ENCODE data around the gene MRPL23. TPM values are rescaled to one million over a fixed set of nuclear protein-coding genes. Genes with fewer than 3 reads are reported as not detected.

Gene MRPL23
- polyA plus RNA-seq, 1 donor (not counting 4 experiments of a cell fraction or from before 2014, with no cell fraction given): 68.2 TPM

DNA sequence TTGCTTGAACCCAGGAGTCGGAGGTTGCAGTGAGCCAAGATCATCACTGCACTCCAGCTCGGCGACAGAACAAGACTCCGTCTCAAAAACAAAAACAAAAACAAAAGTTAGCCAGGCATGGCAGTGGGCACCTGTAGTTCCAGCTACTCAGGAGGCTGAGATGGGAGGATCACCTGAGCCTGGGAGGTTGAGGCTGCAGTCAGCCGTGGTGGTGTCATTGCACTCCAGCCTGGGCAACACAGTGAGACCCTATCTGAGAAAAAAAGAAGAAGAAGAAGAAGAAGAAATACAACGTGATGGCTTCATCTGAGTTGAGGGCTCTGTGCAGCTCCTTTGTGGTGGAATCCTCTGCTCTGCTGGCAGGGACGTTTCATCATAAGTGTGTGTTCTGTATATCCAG, 37.6 kb upstream of the MRPL23 start:
- no peaks in the 10 kb centered on the region for H4K20me1 ChIP-seq (ENCODE audit: control insufficient read depth, extremely low read depth, insufficient read depth, low read length)
- no peak overlapping the region for H3K4me2 ChIP-seq (ENCODE audit: control insufficient read depth, extremely low read depth, insufficient read depth, low read depth, low read length)
- H3K79me2 ChIP-seq (ENCODE audit: control insufficient read depth, insufficient read depth, low read length): no peaks in the 10 kb centered on the region
- H3K4me3 ChIP-seq (ENCODE audit: control insufficient read depth in 2 of 3, extremely low read depth in 1 of 3, insufficient read depth in 2 of 3, low read depth in 1 of 3, low read length in 3 of 3): no peak overlapping the region
- peaks cover 6% of the 10 kb centered on the region for H3K27me3 ChIP-seq (ENCODE audit: control insufficient read depth, extremely low read depth, insufficient read depth, low read length)
- FAIRE-seq (no peak), DNase-seq (ENCODE audit: low read depth, low spot score) (no peak)
- H3K4me1 ChIP-seq (ENCODE audit: control insufficient read depth, extremely low read depth, insufficient read depth, low read length): no peaks in the 10 kb centered on the region
- dilution Hi-C loops (cut with MboI; ENCODE audit: extremely low pct_ligation_motif_present, low sequenced_read_pairs): no loop called here
- no peak overlapping the region for H3K9ac ChIP-seq (ENCODE audit: control insufficient read depth, extremely low read depth, insufficient read depth, low read length)
- no peaks in the 10 kb centered on the region for H3K9me3 ChIP-seq (ENCODE audit: control insufficient read depth, low read depth, low read length)
- no peaks in the 10 kb centered on the region for H3K9me1 ChIP-seq (ENCODE audit: control insufficient read depth, extremely low read depth, insufficient read depth, low read length)
- H3K36me3 ChIP-seq (ENCODE audit: control insufficient read depth in 2 of 2, extremely low read depth in 1 of 2, insufficient read depth in 2 of 2, low read length in 2 of 2): no peaks in the 10 kb centered on the region
- TF ChIP-seq, protein P1, sequence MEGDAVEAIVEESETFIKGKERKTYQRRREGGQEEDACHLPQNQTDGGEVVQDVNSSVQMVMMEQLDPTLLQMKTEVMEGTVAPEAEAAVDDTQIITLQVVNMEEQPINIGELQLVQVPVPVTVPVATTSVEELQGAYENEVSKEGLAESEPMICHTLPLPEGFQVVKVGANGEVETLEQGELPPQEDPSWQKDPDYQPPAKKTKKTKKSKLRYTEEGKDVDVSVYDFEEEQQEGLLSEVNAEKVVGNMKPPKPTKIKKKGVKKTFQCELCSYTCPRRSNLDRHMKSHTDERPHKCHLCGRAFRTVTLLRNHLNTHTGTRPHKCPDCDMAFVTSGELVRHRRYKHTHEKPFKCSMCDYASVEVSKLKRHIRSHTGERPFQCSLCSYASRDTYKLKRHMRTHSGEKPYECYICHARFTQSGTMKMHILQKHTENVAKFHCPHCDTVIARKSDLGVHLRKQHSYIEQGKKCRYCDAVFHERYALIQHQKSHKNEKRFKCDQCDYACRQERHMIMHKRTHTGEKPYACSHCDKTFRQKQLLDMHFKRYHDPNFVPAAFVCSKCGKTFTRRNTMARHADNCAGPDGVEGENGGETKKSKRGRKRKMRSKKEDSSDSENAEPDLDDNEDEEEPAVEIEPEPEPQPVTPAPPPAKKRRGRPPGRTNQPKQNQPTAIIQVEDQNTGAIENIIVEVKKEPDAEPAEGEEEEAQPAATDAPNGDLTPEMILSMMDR (optimal IDR thresholded peaks at IDR 0.05 in 1 of 3, IDR thresholded peaks at IDR 0.05 in 1 of 3, conservative IDR thresholded peaks at IDR 0.05 in 1 of 3; ENCODE audit: extremely low read depth in 1 of 3, insufficient read depth in 2 of 3, low read length in 3 of 3): no peak
- no peak for TF ChIP-seq EZH2 (IDR thresholded peaks at IDR 0.05; ENCODE audit: low read length)
- no peak overlapping the region for H3K27ac ChIP-seq (ENCODE audit: control insufficient read depth, insufficient read depth, low read length)
- no peak overlapping the region for H2AFZ ChIP-seq (ENCODE audit: control insufficient read depth, low read length)

DNA sequence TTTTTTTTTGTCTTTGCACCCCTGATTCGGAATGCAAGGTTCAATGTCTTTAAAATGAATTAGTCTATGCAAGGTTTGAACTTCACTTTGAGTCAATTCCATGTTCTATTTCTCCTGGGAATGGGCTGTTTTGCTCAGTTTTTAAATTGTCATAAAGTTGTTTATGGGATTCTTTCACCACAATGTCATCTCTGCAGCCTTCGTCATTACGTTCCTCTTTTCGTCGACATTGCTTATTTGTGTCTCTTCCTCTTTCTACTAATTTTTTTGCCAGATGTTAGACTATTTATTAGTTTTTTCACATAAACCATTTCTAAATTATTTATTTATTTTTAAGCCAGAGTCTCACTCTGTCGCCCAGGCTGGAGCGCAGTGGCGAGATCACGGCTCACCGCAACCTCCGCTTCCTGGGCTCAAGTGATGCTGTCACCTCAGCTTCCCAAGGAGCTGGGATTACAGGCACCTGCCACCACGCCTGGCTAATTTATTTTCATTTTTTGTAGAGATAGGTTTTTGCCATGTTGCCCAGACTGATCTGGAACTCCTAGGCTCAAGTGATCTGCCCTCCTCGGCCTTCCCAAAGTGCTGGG, 34.7 kb upstream of the MRPL23 start:
- FAIRE-seq: no peak
- dilution Hi-C loops (cut with MboI; ENCODE audit: extremely low pct_ligation_motif_present, low sequenced_read_pairs): no loop called here
- no peak overlapping the region for H3K9ac ChIP-seq (ENCODE audit: control insufficient read depth, extremely low read depth, insufficient read depth, low read length)

More for the DNA sequence above, 34.7 kb upstream of the MRPL23 start:
- H3K4me3 ChIP-seq (ENCODE audit: control insufficient read depth in 2 of 3, extremely low read depth in 1 of 3, insufficient read depth in 2 of 3, low read depth in 1 of 3, low read length in 3 of 3): no peak overlapping the region
- H3K9me1 ChIP-seq (ENCODE audit: control insufficient read depth, extremely low read depth, insufficient read depth, low read length): no peaks in the 10 kb centered on the region
- H4K20me1 ChIP-seq (ENCODE audit: control insufficient read depth, extremely low read depth, insufficient read depth, low read length): no peaks in the 10 kb centered on the region
- H3K9me3 ChIP-seq (ENCODE audit: control insufficient read depth, low read depth, low read length): no peaks in the 10 kb centered on the region
- DNase-seq (ENCODE audit: low read depth, low spot score): no peak
- no peaks in the 10 kb centered on the region for H3K79me2 ChIP-seq (ENCODE audit: control insufficient read depth, insufficient read depth, low read length)
- H3K36me3 ChIP-seq (ENCODE audit: control insufficient read depth in 2 of 2, extremely low read depth in 1 of 2, insufficient read depth in 2 of 2, low read length in 2 of 2): no peaks in the 10 kb centered on the region
- peaks cover 10% of the 10 kb centered on the region for H3K27me3 ChIP-seq (ENCODE audit: control insufficient read depth, extremely low read depth, insufficient read depth, low read length)
- H3K4me2 ChIP-seq (ENCODE audit: control insufficient read depth, extremely low read depth, insufficient read depth, low read depth, low read length): no peak overlapping the region
- no peak overlapping the region for H3K27ac ChIP-seq (ENCODE audit: control insufficient read depth, insufficient read depth, low read length)
- no peak for TF ChIP-seq EZH2 (IDR thresholded peaks at IDR 0.05; ENCODE audit: low read length)
- TF ChIP-seq, protein P1 (optimal IDR thresholded peaks at IDR 0.05 in 1 of 3, IDR thresholded peaks at IDR 0.05 in 1 of 3, conservative IDR thresholded peaks at IDR 0.05 in 1 of 3; ENCODE audit: extremely low read depth in 1 of 3, insufficient read depth in 2 of 3, low read length in 3 of 3): no peak
- H3K4me1 ChIP-seq (ENCODE audit: control insufficient read depth, extremely low read depth, insufficient read depth, low read length): no peaks in the 10 kb centered on the region
- no peak overlapping the region for H2AFZ ChIP-seq (ENCODE audit: control insufficient read depth, low read length)

Data from keratinocyte (primary cell).